T follicular helper cell (primary cell): ENCODE measurements around the gene DUSP3.

Source experiments
- DNase-seq: peaks from one replicate; pipeline ENCODE4 v3.0.0-alpha.2; 2020; ENCODE audit warnings: low read depth
- total RNA-seq, 2 experiments: gene quantifications; one replicate each; lab custom pipeline; 2026; lab: John Stamatoyannopoulos, UW

DUSP3 gene
- 27.0 to 30.6 reads per million in 2 experiments for total RNA-seq

GRCh38 chr17:43778337-43779144, at the start of gene DUSP3:
Gene DUSP3 (minus strand): TSS chr17:43778977. CDS start chr17:43778924, 53 bp downstream.
- peak; percentile 62 for DNase-seq

- DNase-seq = no peak
Measured at GRCh38 chr17:43827596-43827995, 48.8 kb upstream of the DUSP3 start.

GRCh38 chr17:43826206-43826605, 47.4 kb upstream of the DUSP3 start:
- no peak for DNase-seq

- no peak for DNase-seq
Measured at GRCh38 chr17:43825567-43825966, 46.8 kb upstream of the DUSP3 start.

GRCh38 chr17:43823350-43824084, 44.7 kb upstream of the DUSP3 start:
- no peak for DNase-seq

- DNase-seq = no peak
Measured at GRCh38 chr17:43822570-43823190, 43.9 kb upstream of the DUSP3 start.

- no peak for DNase-seq
Measured at GRCh38 chr17:43820759-43821158, 42.0 kb upstream of the DUSP3 start.

- DNase-seq = no peak
Measured at GRCh38 chr17:43818966-43819365, 40.2 kb upstream of the DUSP3 start.

GRCh38 chr17:43817826-43818225, 39.0 kb upstream of the DUSP3 start:
- no peak for DNase-seq

- no peak for DNase-seq
Measured at GRCh38 chr17:43816336-43817320, 37.9 kb upstream of the DUSP3 start.

- DNase-seq = no peak
Measured at GRCh38 chr17:43814714-43815113, 35.9 kb upstream of the DUSP3 start.

GRCh38 chr17:43814026-43814425, 35.2 kb upstream of the DUSP3 start:
- DNase-seq = no peak

- DNase-seq = no peak
Measured at GRCh38 chr17:43813386-43813785, 34.6 kb upstream of the DUSP3 start.

- DNase-seq = no peak
Measured at GRCh38 chr17:43812396-43813265, 33.9 kb upstream of the DUSP3 start.

- no peak for DNase-seq
Measured at GRCh38 chr17:43810823-43811222, 32.0 kb upstream of the DUSP3 start.

GRCh38 chr17:43810226-43810715, 31.5 kb upstream of the DUSP3 start:
- no peak for DNase-seq

GRCh38 chr17:43809121-43809520, 30.3 kb upstream of the DUSP3 start:
- DNase-seq = no peak

- DNase-seq = no peak
Measured at GRCh38 chr17:43808076-43808475, 29.3 kb upstream of the DUSP3 start.

- no peak for DNase-seq
Measured at GRCh38 chr17:43805117-43805516, 26.3 kb upstream of the DUSP3 start.

GRCh38 chr17:43803758-43804157, 25.0 kb upstream of the DUSP3 start:
- DNase-seq = no peak
